Measurements from ENCODE around the gene RPP25L.

The RPP25L gene

DNA sequence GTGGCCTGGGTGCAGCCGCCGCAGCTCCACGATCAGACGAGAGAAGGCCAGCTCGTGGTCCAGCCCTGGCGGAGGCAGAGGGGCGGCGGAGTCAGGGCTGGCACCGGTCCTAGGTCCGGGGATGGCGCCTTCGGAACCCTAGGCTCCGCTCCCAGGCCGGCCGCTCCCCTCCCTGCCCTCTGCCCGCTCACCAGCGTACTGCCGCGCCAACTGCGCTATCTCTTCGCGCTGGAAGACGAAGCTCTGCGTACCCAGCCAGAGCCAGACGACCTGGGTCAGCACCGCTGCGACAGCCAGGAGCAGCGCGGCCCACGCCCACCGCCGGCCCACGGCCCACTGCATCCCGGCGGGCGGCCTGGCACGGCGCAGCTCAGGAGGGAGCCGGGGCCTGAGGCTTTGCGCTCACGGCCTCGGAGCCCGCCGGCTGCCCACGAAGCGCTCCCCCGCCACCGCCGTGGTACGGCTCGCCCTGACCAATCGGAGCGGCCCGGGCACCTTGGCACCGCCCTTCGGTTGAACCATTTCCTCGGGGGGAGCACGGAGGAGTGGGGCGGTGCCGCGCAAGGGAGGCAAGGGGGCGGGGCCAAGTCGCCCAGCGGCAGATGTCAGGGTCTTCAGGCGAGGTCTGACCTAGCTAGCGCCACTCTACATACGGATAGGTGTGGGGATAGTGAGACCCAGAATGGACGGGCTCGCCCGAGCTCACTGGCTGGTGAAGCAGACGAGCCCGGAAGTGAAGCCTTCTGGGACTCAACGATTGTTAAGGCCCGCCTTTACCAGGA is 25.6 kb upstream of the RPP25L start, which contains the start of gene SIGMAR1:
SIGMAR1 (minus strand) TSS at position 432 of the 782 bp plus-strand sequence; CDS start at position 342, 90 bp downstream.
- DNase-seq (ENCODE audit: low spot score): peak; percentile 96

DNA sequence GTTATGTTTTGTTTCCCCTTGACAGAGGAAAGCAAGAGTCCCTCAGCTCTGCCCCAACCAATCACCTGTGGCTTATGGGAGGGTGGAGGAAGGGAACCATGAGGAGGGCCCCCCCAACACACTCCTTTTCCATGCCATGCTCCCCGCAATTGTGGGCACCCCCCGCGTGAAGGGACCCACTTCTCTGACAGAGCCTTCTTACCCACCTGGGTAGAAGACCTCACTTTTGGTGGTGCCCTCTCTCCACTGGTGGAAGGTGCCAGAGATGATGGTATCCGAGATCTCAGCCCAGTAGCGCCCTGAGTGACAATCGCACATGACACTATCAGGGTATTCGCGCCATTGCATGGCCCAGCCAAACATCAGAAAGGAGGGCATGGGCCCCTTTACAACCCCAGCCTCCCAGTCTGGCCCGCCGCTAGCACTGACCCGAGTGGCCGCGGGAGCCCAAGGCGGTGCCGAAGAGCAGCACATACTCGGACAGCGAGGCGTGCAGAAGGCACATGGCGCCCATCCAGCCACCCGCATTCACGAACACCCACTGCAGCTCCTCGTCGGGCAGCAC is 25.0 kb upstream of the RPP25L start:
- peak; percentile 32 for DNase-seq (ENCODE audit: low spot score)

DNA sequence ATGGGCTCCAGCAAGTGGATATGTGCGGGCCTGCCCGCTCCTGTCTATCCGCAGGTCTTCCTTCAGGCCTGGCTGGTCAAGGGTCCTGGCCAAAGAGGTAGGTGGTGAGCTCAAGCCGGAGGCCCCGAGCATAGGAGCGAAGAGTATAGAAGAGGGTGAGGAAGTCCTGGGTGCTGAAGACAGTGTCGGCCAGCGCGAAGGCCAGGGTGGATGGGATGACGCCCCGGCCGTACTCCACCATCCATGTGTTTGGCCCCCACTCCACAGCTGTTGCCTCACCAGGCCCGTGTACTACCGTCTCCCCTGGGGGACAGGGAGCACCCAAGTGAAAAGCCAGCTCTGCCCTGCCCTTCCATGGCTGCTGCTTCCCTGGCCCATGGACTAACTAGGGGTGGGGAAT is 23.7 kb upstream of the RPP25L start:
- no peak for DNase-seq (ENCODE audit: low spot score)

DNA sequence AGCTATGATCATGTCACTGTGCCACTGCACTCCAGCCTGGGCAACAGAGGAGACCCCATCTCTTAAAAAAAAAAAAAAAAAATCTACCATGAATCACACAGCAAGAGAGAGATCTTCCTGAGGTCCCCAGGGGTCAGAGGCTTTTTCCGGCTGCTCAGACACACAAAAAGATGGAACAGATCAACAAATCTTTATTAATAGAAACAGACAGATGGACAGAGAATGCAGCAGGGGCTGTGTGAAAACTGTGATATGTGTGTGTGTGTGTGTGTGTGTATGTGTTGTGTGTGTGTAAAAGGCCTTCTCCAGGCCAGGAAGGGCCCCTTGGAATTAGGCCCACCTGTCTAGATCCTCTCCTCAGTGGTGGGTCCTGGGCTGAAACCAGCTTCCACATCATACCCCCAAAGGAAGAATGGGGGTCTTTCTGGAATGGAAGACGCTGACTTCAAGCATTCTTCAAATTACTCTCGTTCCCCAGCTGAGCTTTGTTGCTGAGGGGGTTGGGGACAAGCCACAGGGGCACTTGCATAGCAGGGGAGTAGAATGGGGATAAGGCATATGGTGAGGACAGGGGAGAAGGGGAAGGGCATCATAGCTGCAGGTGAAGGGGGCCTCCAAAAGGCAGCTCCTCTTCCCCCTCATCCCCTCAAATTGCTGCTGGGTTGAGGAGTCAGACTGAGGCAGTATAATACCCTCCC is 22.8 kb upstream of the RPP25L start:
- no peak for DNase-seq (ENCODE audit: low spot score)

DNA sequence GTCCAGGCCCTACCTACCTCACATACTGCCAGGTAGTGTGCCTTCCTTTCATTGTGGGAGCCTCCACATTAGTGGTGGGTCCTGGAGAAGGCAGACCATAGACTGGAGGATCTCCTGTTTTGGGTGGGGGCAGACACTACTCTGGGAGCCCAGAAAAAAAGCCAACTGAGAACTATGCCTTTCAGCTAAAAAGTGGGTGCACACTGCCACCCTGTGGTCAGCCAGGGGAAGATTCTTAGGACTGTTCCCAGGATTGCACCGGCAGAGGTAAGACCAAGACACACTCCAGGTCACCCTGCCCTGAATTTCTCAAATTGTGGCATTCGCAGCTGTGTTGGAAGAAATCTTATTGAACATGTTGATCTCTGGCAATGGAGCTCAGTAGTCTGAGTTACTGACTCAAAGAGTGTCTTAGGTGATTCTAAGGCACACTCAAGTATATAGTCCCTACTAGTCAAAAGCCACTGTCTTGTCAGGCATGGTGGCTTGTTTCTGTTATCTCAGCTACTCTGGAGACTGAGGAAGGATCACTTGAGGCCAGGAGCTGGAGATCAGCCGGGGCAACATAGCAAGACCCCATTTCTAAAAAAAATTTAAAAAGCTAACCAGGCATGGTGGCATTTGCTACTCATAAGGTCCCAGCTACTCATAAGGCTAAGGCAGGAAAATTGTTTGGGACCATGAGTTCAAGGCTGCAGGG is 22.1 kb upstream of the RPP25L start:
- DNase-seq (ENCODE audit: low spot score): peak; percentile 78

DNA sequence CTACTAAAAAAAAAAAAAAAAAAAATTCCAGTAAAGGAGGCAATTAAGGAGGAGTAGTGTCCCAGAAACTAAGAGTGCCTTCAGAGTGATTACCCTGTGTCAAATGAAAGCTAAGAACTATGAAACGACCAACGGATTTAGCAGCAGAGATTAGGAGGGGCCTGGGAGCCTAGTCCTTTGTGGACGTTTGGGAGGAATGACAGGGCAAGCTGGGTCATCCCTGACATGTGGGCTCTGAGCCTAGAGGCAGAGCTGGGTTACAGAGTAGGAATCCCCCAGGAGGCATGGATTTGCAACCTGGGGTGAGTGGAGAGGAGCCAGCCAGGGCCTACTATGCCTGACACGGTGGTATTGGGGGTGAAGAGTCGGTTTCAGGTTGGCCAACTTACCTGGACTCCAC is 21.3 kb upstream of the RPP25L start:
- no peak for DNase-seq (ENCODE audit: low spot score)

DNA sequence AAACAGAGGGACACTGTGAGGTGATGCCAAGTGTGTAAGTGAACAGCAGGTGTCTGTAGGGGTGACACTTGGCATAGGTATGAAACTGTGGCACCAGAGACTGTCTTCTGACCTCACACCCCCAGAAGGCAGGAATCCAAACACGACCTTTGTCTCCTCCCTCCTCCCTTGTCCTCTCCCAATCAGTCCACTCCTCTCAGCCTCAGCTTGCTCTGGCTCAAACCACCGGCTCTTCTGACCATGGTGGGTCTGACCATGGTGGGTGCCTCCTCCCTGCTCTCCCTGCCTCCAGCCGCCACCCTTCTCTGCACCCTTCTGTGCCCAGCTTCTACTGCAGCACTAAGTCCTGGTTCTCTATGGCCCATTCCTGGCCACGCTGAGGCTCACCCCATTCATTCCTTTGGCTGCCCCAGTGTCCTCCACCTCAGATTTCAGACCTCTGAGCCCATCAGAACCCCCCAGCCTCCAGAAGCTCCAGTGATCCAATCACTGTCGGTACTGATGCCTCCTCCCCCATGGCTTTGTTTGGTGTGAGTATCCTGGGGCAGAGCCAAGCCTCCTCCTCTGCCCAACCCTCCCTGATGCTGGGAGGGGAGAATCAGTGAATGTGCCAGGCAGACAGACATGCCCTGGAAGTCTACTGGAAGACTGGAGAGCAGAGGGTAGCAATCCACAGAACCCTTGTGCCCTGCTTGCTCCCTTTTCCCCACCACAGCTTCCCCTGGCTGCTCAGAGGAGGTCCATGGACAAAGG is 18.7 kb upstream of the RPP25L start:
- no peak for DNase-seq (ENCODE audit: low spot score)

DNA sequence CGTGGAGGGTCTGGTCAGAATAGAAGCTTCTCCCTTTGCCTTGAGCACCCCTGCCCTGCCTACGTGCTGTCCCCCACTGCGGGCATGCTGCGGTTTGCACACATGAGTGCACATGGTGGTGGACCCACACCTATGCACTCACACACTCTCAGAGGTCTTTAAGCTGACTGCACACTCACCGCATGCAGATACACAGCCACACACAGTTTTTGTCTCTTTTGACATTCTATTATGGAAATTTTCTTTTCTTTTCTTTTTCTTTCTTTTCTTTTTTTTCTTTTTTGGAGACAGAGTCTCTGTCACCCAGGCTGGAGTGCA is 17.6 kb upstream of the RPP25L start:
- no peak for DNase-seq (ENCODE audit: low spot score)

DNA sequence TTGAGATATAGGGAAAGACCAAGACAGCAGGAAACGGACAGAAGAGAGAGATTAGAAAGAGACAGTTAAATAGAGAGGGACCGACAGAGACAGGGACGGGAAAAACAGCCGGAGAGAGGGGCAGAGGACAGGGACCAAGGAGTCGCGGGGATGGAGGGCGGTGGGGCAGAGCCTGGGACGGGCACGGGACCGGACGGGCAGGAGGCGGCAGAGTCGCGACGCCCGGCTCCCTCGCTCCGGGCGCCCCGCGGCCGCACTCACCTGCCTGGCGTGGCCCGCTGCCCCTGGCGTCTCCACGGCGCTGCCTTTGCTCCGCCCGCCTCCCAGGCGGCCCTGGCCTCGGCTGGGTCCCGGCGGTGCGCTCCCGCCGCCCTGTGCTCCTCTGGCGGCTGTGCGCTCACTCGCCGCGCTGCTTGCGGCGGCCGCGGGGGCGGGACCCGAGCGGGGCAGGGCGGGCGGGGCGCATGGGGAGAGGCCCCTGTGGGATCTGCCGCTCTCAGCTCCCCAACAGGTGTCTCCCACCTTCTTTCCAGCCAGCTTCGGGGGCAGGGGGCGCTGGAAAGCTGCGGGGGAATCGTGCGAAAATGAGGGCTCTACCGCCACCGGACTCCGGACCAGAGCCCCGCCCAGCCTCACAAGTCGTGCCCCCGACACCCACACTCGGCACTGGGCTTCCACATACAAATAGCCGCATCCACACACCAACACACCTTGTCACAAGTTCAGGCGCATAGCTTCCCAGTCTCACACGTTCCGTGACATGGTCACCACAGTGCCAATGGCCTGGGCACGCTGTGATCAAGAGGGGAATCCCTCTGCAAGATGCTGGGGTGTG is 17.0 kb upstream of the RPP25L start, which contains the start of gene ARID3C:
ARID3C (minus strand) TSS at position 411 of the 835 bp plus-strand sequence. CDS start 1,052 bp downstream, outside the sequence.
- no peak for DNase-seq (ENCODE audit: low spot score)

DNA sequence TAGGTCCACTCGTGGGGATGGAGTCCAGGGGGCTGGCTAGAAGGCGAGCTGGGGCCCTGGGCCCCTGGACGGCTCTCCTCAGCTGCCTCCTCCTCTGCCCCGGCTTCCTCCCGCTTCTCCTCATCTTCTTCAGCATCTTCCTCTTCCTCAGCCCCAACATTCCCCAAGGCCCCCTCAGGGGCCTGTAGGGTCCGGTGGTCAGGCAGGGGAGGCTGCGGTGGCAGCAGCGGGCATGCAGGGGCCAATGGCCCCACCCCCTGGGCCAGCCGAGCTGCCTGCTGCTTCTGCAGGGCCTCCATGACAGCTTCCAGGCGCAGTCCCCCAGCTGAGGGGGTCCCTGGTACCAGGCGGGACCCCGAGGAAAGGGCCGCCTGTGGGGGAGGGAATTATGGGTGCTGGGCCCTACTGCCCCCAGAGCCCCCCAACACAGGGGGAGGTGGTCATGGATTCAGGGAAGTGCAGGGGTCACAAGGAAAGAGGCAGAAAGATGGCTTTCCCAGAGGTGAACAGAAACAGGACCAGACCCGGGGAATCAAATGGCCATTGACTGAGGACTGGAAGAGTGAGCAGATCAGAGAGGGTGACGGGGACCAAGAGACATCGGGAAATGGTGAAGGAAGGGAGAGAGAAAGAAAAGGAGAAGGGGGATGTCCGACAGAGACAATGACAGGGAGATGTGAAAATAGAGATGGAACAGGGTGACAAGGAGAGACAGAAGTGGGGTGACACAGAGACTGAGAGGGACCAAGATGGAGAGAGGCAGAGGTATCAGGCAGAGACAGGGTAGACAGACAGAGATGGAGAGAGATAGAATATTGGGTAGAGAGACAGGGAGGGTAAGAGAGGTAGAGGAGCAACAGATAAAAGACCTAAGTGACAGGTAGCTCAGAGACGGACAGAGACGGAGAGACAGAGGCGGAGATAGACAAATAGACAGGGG is 16.1 kb upstream of the RPP25L start:
- DNase-seq (ENCODE audit: low spot score): no peak

DNA sequence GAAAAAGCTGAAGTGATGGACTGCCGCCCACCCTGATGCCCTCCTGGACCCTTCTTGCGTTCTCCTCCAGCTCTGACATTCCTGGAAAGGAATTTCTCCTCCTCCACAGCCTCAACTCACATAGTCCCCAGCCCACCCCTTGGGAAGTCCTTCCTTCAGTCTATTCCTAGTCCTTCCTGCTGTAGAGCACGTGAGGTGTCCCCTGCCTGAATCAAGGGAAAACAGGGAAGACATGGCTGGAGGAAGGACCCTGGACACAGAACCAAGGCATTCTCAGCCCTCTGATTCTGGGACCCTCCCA is 13.2 kb upstream of the RPP25L start:
- DNase-seq (ENCODE audit: low spot score): no peak

DNA sequence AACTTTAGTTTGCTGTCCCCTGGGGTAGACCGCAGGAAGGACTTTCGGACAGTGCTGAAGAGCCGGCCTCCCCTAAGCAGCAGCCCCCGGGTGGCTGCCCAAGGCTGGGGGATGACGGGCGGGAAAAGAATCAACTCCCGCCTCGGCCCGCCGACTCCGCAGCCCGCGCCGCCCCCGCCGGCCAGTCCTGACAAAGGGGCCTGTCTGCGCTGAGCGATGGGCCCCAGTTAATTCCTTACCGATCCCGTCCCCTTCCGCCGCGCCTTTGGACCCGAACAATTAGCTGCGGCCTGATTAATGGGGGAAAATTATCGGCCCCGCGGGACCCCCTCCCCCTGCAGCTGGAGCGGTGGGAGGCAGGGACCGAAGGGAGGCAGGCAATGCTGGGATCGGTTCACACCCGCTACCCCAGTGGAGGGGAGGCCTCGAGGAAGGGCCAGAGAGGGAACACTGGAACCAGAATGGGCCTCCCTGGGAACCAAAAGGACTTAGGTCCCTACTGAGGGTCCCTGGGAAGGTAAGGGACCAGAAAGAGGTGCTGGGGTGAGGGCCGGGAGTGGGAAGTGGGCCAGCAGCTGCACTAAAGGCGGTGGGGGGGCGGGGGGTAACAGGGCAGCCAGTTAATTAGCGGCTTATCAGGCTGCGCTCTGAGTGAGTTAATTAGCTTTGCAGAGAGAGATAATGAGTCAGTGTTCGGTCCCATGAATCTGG is 12.7 kb upstream of the RPP25L start:
- DNase-seq (ENCODE audit: low spot score): no peak

DNA sequence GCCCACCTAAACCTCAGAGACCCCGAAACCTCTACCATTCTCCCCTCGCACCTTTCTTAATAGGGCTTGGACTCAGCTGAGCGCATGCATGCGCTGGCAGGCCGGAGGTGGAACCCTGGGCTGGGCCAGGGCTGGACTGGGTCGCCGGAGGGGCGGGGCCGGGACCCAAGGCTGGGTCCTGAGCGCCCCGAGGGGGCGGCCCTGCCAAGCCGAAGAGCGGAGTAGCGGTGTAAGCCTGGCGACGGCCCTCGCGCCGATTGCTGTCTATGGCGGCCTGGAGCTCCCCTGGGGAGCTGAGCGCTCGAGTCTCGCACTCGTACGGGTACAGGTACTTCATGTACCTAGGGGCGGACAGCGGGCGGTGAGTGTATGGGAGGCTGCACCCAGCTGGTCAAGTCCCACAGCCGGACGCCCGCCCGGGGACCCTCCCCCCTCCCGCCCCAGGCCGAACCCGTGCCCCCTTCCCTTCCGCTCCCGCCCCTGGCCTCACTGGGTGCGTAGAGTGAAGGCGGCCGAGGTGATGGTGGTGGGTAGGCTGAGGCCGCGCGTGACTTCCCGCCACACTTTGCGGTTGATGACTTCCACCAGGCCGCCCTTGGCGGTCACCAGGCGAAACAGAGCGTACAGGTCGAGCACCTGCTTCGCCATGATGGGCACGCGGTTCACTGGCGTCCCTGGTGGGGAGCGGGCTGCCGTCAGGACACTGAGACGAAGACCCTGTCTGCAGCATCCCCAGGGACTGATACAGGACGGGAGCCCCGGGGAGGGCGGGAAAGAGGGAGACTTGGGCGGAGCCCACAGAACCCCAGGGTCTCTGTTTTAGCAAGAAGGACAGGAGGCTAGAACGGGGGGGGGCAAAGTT is 11.7 kb upstream of the RPP25L start:
- no peak for DNase-seq (ENCODE audit: low spot score)

DNA sequence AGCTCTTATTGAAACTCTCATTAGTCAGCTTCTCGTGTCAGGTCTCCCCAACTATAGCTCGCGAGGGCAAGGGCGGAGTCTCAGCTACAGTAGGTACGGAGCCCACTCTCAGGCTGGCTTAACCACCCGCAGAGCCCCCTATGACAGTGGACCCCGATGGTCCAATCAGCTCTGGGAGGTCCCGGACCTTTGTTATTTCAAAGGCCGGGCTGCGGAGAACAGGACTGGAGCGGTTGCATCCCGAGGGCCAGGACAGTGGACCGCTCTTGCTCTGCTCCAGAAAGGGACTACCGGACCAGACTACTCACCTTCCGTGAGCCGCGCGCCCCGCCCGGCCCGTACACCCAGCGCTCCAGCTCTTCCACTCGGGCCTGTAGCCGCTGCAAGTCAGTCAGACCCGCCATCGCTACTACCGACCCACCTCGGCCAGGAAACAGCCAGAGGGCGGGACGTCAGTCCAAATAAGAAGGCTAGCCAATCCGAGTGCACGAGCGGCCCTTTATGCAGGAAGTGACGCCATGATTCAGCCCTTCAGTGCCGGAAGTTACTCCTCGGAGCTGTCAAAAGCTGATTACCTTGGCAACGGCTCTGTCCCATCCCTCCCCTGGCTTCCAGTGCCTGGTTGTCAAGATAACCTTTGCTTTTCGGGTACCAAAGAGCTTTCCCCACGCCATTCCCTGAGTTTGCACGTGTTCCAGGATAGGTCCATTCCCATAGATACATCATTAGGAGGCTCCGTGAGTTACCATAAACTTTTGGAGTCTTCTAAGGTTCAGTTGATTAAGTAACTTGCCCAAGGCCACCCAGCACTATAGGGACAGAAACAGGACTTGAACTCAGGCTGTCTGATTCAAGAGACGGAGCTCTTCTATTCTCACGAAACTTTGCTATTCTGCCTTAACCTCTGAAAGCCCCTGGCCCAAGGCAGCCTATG is 8.4 kb upstream of the RPP25L start, which contains the start of gene DCTN3:
DCTN3 (minus strand) TSS at position 435 of the 934 bp plus-strand sequence; CDS start at position 404, 31 bp downstream.
- peak; percentile 96 for DNase-seq (ENCODE audit: low spot score)

DNA sequence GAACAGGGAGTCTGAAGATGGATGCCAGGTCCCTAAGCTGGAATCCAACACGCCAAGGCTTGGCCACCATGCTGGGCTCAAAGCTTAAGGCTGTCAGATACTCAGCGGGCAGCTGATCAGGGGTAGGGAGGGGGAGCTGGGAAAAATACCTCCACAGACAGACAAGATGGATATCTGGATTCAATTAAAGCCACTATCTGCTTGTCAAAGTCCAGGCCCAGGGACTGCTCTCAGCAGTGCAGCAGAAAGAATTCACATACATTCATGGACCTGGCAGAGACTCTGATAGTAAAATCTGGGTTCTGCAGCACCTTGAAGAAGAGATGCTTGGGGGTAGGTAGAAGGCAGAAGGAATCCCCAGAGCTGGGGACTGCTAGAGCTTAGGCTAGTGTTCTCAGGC is 3.2 kb upstream of the RPP25L start:
- DNase-seq (ENCODE audit: low spot score): no peak

DNA sequence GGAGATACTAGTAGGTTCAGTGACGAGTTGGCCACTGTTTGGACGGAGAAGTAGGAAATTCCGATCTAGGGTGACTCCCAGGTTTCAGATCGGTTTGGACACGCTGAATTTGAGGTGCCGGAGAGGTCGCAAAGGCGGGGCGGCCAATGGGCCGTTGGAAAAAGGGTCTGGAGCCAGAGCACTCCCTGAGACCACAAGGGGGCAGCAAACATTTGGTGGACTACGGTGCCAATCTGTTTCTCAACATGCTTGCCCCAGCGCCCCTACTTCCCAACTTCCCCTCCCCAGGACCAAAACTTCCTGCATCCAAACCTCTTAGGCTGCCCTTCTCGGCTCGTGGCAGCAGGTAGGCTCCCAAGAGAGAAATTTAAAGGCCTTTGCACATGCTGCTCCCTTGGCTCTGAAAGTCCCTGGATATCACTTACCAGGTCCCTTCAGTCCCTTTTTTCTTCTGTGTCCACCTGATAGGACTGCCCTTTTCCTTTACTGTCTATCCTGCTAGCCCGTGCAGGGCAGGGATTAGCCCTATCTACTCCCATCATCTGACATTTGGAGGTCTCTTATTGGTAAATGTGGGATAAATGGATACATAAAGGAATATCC is 992 bp upstream of the RPP25L start:
- peak; percentile 84 for DNase-seq (ENCODE audit: low spot score)
